Measurements from ENCODE around the gene SMYD3. TPM values are rescaled to one million over a fixed set of nuclear protein-coding genes. Genes with fewer than 3 reads are reported as not detected.

Gene SMYD3
- total RNA-seq, 3 donors from 2014 or later (not counting 1 experiment from before 2014, with no cell fraction given) = 43.6 to 48.0 (median 46.1) TPM

GRCh38 chr1:246278371-246278770, 228.7 kb downstream of the SMYD3 start:
- Mint-ChIP-seq H3K4me3 (no peak overlapping the region), H3K27me3 (ENCODE audit: low read depth in 2 of 2) (no peaks in the 10 kb centered on the region), H3K36me3 (no peaks in the 10 kb centered on the region), H3K4me1 (peaks cover 12% of the 10 kb centered on the region in 2 donors), H3K27ac (no peak overlapping the region), H3K9me3 (no peaks in the 10 kb centered on the region)
- Histone ChIP-seq H3K36me3 (ENCODE audit: control insufficient read depth, insufficient read depth, low read length) (peaks cover 2% of the 10 kb centered on the region), H3K27ac (ENCODE audit: low read length) (no peak overlapping the region), H3K27me3 (ENCODE audit: control insufficient read depth, insufficient read depth, low read length) (no peaks in the 10 kb centered on the region), H3K4me1 (ENCODE audit: control insufficient read depth, insufficient read depth, low read length) (no peaks in the 10 kb centered on the region), H3K4me3 (ENCODE audit: low read length) (no peak overlapping the region), H3K9me3 (ENCODE audit: control insufficient read depth, insufficient read depth, low read length) (no peaks in the 10 kb centered on the region)
- DNase-seq = no peak
- 96% methylated on average over 5 of the region's 6 CpGs for WGBS (ENCODE audit: insufficient coverage)
- intact Hi-C loops (cut with micrococcal nuclease) = no loop called here
- TF ChIP-seq CTCF (IDR thresholded peaks at IDR 0.05) = no peak
- ATAC-seq = no peak

- Histone ChIP-seq H3K36me3 (ENCODE audit: control insufficient read depth, insufficient read depth, low read length) (no peaks in the 10 kb centered on the region), H3K9me3 (ENCODE audit: control insufficient read depth, insufficient read depth, low read length) (no peaks in the 10 kb centered on the region), H3K27me3 (ENCODE audit: control insufficient read depth, insufficient read depth, low read length) (no peaks in the 10 kb centered on the region), H3K27ac (ENCODE audit: low read length) (no peak overlapping the region), H3K4me1 (ENCODE audit: control insufficient read depth, insufficient read depth, low read length) (no peaks in the 10 kb centered on the region), H3K4me3 (ENCODE audit: low read length) (no peak overlapping the region)
- TF ChIP-seq CTCF (IDR thresholded peaks at IDR 0.05) = no peak
- Mint-ChIP-seq H3K4me1 (peaks cover 8 to 12% of the 10 kb centered on the region in 2 donors), H3K27me3 (ENCODE audit: low read depth in 2 of 2) (no peaks in the 10 kb centered on the region), H3K9me3 (no peaks in the 10 kb centered on the region), H3K36me3 (no peaks in the 10 kb centered on the region), H3K27ac (no peak overlapping the region), H3K4me3 (no peak overlapping the region)
- no peak for ATAC-seq
- intact Hi-C loops (cut with micrococcal nuclease) = no loop called here
- WGBS (ENCODE audit: insufficient coverage) = 93% methylated on average over 3 of the region's 3 CpGs
- no peak for DNase-seq
Observed at GRCh38 chr1:246275036-246275435, 232.0 kb downstream of the SMYD3 start.

- Histone ChIP-seq H3K36me3 (ENCODE audit: control insufficient read depth, insufficient read depth, low read length) (no peaks in the 10 kb centered on the region), H3K27ac (ENCODE audit: low read length) (no peak overlapping the region), H3K4me1 (ENCODE audit: control insufficient read depth, insufficient read depth, low read length) (no peaks in the 10 kb centered on the region), H3K27me3 (ENCODE audit: control insufficient read depth, insufficient read depth, low read length) (no peaks in the 10 kb centered on the region), H3K4me3 (ENCODE audit: low read length) (no peak overlapping the region), H3K9me3 (ENCODE audit: control insufficient read depth, insufficient read depth, low read length) (no peaks in the 10 kb centered on the region)
- Mint-ChIP-seq H3K4me3 (no peak overlapping the region), H3K36me3 (no peaks in the 10 kb centered on the region), H3K4me1 (peaks cover 8 to 12% of the 10 kb centered on the region in 2 donors), H3K27ac (no peak overlapping the region), H3K9me3 (no peaks in the 10 kb centered on the region), H3K27me3 (ENCODE audit: low read depth in 2 of 2) (no peaks in the 10 kb centered on the region)
- DNase-seq = no peak
- no peak for ATAC-seq
- intact Hi-C loops (cut with micrococcal nuclease) = no loop called here
- WGBS (ENCODE audit: insufficient coverage) = 100% methylated on average over 1 of the region's 2 CpGs
- TF ChIP-seq CTCF (IDR thresholded peaks at IDR 0.05) = no peak
Observed at GRCh38 chr1:246274186-246274585, 232.9 kb downstream of the SMYD3 start.

GRCh38 chr1:246271516-246271915, 235.6 kb downstream of the SMYD3 start:
- no peak for DNase-seq
- Histone ChIP-seq H3K4me1 (ENCODE audit: control insufficient read depth, insufficient read depth, low read length) (no peaks in the 10 kb centered on the region), H3K4me3 (ENCODE audit: low read length) (no peak overlapping the region), H3K36me3 (ENCODE audit: control insufficient read depth, insufficient read depth, low read length) (no peaks in the 10 kb centered on the region), H3K27ac (ENCODE audit: low read length) (no peak overlapping the region), H3K9me3 (ENCODE audit: control insufficient read depth, insufficient read depth, low read length) (no peaks in the 10 kb centered on the region), H3K27me3 (ENCODE audit: control insufficient read depth, insufficient read depth, low read length) (no peaks in the 10 kb centered on the region)
- Mint-ChIP-seq H3K27me3 (ENCODE audit: low read depth in 2 of 2) (no peaks in the 10 kb centered on the region), H3K36me3 (no peaks in the 10 kb centered on the region), H3K9me3 (no peaks in the 10 kb centered on the region), H3K4me3 (no peak overlapping the region), H3K4me1 (no peaks in the 10 kb centered on the region), H3K27ac (no peak overlapping the region)
- intact Hi-C loops (cut with micrococcal nuclease) = no loop called here
- TF ChIP-seq CTCF (IDR thresholded peaks at IDR 0.05) = no peak
- 97% methylated on average over 2 of the region's 4 CpGs for WGBS (ENCODE audit: insufficient coverage)
- ATAC-seq = no peak

Data from natural killer cell (primary cell).